Left kidney (tissue), 2 donors: ENCODE data around the gene TMED7. TPM values are rescaled to one million over a fixed set of nuclear protein-coding genes. Genes with fewer than 3 reads are reported as not detected.

ENCODE experiments used
- DNase-seq: peaks from one replicate; pipeline ENCODE4 v3.0.0-alpha.2; 2013
- polyA plus RNA-seq: library from polyadenylated mRNA; unstranded; fragments of 120-200 nt; gene quantifications from one replicate; pipeline ENCODE4 v1.2.1, GENCODE V29; 2013; ENCODE audit not compliant: insufficient read length

The TMED7 gene
- polyA plus RNA-seq, 1 donor, result 98.9 TPM

DNA sequence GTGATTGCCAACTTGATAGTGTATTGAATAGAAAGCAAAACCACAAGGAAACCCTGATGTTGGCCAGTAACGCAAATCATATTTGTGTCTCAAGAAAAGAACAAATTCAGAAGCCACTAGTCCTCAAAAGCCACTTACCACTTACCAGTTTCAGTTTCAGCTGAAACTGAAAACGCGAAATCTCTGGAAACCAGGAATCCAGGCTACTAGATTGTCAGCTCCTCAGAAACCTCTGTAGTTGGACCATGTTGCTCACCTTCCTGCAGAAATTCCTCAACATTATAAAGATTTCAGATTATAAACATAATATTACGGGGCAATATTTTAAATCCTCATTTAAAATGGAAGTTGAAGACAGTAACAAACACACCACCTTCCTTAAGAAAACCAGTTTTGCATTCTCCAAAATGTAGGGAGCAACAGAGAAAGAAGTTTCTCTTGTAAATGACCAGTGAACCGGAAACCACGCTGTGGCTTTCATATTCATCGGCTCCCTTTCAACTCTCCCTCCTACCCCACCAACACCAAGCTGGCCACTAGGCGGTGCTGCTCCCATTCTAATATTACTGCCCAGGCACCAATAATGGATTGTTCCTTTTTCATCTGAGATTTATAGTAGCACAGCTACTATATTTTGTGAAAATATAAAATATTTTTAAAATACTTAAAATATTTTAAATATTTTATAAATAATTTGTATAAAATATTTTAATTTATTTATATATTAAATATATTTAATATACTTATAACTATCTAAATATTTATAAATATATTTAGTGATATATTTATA, 8.7 kb upstream of the TMED7 start:
- DNase-seq, result peak; percentile 86

DNA sequence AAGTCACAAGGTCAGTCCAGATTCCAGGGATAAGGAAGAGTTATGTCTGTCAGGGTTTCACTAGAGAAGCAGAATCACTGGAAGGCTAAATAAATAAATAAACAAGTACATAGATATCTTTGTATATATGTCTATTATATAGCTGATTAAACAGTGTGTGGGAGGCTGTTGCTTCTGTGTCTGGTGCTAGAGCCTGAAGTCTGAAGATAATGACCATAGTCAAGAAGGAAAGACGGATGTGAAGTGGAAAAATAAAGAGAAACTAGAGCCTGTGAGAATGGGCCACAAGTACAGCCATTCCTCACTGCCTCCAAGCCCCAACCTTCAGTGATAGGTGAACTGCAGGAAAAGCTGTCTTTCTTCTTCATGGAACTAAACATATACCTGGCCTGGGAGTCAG, 4.1 kb upstream of the TMED7 start:
- DNase-seq, result no peak

DNA sequence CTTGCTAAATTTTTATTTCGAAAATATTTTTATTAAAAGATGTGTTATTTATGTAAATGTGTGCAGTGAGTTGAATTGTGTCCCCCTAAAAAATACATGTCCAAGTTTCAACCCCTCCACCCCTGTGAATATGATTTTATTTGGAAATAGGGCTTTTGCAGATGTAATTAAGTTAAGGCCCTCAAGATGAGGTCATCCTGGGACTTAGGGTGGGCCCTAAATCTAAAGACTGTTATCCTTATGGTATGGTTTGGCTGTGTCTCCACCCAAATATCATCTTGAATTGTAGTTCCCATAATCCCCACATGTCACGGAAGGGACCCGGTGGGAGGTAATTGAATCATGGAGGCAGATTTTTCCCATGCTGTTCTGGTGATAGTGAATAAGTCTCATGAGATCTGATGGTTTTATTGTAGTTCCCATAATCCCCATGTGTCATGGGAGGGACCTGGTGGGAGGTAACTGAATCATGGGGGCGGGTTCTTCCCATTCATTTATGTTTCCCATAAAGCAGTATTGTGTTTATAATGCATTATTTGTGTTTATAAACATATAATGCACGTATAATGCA, 1.5 kb upstream of the TMED7 start:
- no peak for DNase-seq

DNA sequence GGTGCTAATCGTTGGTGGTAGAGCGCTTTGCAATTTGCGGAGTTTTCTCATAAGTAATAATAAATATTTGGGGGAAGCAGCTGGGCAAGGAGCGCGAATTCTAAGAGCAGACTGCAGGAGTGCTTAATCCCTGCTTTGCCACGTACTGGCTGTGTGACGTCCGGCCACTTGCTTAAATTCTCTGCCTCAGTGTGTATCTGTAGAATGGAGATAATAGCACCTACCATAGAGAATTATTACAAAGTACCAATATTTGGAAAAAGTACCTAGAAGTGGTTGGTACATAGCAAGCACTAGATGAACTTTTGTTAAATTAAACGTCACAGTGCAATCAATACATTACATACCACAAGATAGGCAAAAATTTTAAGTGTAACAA, 598 bp upstream of the TMED7 start:
- no peak for DNase-seq

DNA sequence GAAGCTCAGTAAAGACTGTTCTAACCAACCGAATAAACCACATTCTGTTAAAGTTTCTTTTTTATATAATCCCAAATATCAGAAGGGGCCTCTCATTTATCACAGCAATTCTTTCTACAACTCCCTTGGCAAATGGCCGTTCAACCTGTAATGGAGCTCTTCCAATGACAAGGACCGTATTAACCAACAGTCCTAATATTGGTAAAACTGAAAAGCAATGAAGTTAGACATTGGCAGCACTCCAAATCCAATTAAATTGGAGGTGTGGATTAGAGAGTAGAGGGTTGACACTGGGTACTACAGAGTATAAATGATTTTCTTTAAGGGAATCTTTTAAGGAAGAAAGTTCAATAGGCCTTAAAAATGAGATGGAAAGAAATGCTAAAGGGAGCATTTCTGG, 842 bp downstream of the TMED7 start:
- no peak for DNase-seq

DNA sequence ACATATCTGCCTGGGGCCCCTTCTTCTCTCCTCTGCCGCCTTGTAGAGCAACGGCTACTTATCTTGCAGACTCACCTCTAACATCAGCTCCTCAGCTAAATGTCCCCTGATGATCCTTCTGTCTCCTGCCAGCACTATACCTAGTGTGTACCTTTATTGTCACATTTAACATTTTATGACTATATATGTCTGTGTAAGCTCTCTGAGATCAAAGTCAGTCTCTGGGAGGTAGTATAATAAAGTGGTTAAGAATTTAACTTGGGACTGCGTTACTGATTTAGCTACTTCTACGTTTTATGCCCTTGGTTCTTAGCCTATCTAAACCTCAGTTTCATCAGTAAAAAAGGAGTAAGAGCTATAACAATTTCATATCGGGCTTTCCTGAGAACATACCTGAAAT, 2.2 kb downstream of the TMED7 start:
- DNase-seq, result no peak

DNA sequence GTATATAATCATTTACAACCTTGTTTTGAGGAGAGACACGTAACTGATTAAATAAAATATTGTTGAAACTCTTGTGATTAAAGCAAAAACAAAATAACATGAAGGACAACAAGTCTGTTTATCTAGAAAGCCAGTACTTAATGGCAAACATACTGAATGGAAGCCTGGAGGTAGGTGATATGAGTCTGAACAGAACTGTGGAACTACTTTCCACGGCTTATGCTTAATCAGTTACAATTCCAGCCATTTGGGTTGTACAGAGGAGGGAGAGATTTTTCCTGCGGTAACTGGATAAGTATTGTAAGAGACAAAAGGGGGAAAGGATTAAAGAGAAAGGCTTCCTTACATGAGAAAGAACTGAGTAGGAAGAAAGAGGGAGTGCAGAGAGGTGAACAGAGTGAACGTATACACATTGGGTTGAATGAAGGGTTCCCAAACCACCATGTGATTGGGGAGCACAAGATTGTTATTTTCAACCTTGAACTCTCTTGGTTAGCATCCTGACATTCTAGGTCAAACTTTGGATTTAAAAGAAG, 4.4 kb downstream of the TMED7 start:
- DNase-seq, result no peak

DNA sequence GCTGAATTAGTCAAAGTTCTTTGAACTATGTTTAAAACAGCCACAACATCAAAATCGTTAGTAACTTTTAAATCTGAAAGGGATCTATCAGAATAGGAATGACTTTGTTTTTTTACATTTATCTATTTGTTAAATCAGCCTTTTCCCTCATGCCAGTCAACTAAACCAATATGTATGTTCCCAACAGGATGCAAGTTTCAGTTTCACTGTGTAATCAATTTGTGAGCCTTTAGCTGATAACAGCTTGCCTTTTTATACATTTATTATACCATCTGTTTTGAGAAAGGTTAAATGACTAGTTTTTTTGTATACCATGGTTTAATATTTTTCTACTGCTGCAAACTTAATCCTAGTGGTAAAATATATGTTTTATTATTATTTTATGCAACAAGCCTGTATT, 8.9 kb downstream of the TMED7 start:
- no peak for DNase-seq

DNA sequence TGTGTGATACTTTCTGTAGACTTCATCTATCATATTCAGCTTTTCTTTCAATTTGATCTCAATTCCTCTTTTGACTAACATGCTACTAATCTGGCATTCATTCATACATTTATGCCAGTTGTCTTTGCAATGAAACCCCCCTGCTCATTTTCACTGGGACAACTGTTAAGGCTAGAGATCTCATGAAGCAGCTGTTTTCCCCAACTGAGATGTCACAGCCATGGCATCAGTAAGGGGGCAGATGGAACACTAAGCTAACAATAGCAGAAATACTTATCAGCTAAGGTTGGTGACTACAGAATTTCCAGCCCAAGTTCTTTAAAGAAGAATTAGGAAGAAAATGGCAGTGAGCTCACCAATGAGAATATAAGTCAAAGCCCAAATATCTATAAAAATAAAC, 9.4 kb downstream of the TMED7 start:
- no peak for DNase-seq

DNA sequence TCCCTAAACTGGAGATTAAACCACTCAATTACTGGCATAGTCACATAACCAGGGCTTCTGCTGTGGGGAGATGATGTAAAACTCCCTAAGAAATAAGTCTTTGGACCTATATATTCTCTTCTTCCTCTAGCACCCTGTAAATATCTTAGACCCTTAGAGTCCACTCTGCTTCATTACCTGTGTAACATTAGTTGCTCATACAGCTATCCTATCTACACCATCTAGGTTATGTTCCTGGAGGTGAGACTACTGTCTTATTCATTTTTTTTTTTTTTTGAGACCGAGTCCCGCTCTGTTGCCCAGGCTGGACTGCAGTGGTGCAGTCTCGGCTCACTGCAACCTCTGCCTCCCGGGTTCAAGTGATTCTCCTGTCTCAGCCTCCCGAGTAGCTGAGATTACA, 14.0 kb downstream of the TMED7 start:
- no peak for DNase-seq

DNA sequence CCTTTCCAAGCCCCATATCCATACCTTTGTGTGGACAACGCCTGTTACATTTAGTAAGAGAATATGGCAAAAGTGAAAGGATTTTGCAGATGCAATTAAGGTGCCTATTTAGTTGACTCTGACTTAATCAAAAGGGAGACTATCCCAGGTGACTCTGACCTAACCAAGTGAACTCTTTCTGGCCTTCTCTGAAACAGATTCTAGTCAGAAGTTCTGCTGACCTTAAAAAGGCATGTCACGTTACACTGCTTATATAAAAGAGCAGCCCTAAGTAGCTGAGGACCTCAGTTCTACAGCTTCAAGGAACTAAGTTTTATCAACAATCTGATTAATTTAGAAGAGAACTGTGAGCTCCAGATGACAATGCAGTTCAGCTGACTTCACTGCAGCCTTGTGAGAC, 17.9 kb downstream of the TMED7 start:
- DNase-seq, result no peak

DNA sequence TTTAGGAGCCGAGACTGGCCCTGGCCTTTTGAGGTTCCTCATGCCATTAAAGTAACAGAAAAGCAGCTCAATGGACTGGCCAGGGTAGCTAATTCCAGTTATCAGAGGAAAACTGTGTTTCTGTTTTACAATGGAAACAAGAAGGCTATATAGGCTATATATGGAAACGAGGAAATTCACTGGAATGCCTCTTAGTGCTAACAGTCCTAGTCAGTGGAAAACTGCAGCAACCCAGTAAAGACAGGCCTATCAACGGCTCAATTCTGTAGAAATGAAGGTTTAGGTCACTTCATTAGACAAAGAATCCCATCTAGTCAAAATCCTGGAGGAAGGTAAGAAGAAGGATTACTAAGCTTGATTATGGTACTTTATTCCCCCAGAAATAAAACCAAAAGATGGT, 20.4 kb downstream of the TMED7 start:
- no peak for DNase-seq

DNA sequence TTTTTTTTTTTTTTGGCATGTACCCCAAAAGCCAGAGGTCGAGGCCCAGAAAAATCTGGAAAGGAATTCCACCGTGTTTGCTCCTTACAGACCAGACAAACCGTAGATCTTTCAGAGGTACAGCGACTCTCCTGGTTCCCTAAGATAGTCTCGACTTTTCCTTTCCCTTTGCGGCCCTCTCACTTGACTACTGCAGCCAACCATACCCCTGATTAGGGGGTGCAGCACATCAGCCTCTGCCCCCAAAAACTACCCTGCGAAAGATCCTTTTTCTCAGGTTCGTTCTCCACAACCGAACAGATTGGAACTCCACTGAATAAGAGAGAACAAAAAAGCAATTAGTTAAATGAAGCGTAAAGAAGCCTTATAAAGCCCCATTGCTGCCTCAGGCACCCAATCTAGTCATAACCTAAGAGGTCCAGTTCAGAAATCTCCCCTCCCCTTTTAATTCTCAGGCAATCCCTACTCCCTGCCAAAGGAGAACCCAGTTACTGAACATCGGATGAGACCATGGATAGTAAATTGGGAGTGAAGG, 23.2 kb downstream of the TMED7 start:
- DNase-seq, result peak; percentile 33

DNA sequence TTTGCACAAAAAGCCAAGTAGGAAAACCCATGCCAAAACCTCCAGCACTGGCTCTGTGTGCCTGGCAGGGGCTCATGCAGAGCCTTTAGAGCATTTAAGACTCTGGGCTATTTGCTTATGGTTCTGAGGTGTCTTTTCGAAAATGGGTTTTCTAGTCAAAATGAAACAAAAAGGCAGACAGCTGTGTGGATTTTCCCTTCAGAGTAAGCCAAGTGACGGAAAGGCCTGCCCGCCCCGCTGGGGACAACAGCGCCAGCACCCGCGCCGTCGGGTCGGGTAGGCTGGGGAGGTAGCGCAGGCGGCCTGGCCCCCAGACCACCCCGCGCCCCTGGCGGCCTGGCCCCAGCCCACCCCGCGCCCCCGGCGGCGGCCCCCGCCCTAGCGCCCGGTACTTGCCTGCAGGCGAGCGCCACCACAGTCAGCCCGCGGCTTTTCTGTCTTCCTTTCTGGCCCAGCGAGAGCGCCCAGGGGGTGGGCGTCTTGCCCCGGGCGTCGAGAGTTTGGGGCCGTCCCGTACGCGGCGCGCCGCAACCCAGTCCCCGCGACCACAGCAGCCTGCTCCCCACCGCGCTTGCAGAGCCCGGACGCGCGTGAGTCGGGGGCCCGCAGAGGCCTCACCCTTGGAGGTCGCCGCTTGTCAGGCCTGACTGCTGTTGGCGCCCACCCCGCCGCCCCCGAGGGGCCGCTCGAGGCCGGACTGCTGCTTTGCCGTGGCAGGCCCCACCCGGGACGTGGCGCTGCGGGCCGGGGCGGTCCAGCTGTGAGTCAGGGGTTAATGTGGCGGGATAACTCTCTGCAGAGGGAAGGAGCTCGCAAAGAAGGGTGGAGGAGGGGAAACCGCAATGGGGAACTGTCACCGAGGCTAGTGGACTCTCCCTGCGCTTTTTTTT, 23.9 kb downstream of the TMED7 start, which contains the start of gene TICAM2:
Gene TICAM2 (minus strand): TSS at position 779 of the 890 bp plus-strand sequence. CDS start 21,223 bp downstream, outside the sequence.
- DNase-seq, result peak; percentile 43

DNA sequence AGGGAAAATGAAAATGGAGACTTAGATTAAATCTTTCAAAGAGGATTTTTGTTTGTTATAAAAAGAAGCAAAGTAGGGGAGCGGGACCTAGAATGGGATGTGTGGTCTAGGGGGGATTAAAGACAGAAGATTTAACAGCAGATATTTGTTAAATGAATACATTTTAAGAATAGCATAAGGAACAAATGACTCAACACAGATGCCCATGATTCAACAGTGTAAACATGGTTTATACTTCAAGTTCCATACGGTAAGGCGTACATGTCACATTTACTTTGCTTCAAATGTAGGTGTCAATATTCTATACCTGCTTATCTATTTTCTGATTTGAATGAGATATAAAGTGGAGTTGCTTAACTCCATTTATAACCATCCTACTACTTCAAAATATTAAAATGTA, 25.1 kb downstream of the TMED7 start:
- no peak for DNase-seq

DNA sequence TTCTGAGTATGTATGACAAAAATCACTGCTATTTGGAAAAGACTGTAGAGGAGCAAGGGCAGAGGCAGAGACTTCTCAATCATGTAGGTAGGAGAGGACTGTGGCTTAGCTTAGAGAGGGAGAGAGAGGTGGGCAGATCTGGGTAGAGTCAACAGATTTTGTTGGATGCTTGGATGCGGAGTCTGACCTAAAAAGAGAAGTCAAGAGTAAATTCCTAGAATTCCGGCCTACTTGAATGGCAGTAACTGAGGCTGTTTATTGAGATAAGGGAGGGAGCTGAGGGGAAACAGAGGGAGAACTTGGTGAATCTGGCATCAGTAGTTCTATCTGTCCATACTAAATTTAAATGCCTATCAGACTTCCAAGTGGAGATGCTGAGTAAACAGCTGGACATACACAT, 25.9 kb downstream of the TMED7 start:
- no peak for DNase-seq

DNA sequence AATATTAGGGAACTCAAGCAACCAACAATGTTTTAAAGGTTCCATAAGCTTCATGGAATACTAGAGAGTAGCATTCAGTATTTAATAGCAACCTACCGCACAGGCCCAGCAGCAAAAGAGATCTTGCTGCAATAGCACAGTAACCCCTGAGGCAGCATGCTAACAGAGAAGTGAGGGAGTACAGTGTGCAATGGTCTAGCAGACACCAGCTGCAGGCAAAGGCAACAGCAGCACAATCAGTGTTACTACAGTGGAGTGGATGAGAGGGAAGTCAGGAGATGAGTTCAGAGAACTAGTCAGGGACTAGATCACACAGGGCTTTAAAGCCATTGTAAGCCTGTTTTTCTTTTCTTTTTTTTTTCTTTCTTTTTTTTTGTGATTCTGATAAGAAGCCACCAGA, 26.3 kb downstream of the TMED7 start:
- DNase-seq, result no peak

DNA sequence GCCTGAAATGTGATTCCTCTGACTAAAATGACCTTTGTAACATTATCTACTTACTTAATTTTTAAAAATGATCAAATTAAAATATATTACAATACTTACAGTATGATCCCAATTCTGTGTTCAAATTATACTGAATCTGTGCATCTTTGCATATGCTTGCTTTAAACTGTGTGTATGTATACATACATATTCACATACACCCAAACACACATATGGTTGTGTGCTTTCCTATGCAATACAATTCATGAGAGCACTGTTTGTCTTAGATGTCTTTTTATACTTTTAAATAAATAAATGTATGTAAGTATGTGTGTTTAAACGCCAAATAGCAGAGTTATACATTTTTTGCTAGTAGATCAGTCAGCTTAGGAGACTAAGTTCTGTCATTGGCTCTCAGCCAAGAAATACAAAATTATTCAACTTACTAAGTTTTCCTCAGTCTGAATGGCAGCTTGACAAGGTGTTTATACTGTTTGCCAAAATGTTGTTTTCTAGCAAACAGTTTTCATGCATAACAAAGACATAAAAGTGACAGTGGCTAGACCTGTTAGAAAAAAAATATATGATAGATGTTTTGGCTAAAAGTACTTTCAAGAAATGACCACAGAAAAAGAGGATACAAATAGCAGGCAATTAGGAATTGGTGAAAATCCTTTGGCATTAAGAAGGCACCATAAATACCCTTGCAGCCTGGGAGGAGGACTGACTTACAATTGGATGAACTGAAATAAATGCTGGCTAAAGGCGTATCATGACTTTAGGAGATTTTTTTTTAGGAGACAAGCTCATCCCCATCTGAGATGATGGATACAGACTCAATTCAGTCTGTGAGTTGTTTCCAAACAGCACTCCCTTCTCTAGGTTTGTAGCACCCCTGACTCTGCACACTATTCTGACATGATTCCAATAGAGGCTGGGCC, 31.4 kb downstream of the TMED7 start:
- no peak for DNase-seq

DNA sequence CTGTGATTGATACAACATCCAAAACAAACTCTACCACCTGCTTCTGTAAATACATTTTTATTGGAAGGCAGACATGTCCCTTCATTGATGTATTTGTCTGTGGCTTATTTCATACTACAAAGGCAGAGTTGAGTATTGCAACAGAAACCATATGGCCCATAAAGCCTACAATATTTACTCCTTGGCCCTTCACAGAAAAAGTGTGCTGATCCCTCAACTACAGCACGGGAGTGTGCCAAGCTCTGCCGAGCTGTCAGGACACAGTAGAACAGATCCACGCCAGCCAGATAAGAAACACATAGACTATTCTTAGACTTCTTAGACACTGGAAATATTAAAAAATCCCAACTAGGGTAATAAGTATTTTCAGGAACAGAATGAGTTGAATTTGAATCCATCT, 36.8 kb downstream of the TMED7 start:
- no peak for DNase-seq

DNA sequence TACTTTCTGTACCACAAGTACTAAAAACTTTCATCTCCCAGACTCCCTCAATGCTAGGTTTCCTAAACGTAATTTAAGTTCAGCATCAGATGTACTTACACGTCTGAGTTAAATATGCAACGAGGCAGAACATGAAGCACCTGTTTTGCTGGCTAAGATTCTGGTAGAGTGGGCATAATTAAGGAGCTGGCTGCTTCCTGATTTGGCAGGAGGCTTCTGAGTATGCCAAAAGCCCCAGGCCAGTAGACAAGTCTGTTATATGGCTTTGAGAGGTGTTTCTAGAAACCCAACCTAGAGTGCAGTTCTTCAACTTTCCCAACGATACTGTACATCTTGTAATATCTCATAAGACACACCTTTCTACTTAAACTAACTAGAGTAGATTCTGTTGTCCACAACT, 37.2 kb downstream of the TMED7 start:
- DNase-seq, result no peak

DNA sequence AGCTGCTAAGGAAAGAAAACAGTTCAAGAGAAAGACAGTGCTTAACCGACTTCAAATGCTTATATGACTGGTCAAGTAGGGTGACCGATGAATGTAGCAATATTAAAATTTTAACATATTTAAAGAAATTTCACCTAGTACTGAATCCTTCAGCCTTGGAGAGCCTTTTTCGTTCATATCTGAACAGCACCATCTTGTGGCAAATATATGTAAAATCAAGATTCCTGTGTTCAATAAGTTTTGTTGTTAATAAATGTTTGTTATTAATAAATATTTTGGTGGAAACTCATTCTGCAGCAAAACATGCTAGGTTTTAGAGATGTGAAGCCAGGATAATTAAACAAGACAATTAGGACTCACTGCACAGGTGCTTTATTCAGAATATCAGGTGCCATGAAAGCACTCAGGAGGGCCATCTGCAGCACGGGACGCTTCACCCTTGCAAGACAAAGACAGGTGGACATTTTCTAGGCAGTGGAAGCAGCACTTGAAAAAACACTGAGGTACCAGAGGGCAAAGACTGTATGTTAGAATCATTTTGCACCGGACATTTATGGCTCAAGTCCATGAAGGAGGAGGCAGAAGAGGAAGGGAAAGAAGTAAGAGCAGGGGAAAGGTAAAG, 39.2 kb downstream of the TMED7 start:
- DNase-seq, result no peak
